Ramos (cell line): ENCODE results near the gene VPS11.
"Not testable (repeated sequence)": the region's sequence is repeated elsewhere in the genome, so short reads cannot be mapped to it uniquely, and the experiment has no call there.

Experiments used
- in situ Hi-C: fragments of 300-500 bp; cut with MboI; formaldehyde crosslinking; loops from one replicate; pipeline ENCODE4 v1.14.3; 2022; ENCODE audit warnings: low sequenced_read_pairs; ENCODE audit not compliant: unreplicated experiment

Gene VPS11

GRCh38 chr11:119100246-119100970 lies 32.8 kb downstream of the VPS11 start:
- in situ Hi-C loops: no loop called here

DNA sequence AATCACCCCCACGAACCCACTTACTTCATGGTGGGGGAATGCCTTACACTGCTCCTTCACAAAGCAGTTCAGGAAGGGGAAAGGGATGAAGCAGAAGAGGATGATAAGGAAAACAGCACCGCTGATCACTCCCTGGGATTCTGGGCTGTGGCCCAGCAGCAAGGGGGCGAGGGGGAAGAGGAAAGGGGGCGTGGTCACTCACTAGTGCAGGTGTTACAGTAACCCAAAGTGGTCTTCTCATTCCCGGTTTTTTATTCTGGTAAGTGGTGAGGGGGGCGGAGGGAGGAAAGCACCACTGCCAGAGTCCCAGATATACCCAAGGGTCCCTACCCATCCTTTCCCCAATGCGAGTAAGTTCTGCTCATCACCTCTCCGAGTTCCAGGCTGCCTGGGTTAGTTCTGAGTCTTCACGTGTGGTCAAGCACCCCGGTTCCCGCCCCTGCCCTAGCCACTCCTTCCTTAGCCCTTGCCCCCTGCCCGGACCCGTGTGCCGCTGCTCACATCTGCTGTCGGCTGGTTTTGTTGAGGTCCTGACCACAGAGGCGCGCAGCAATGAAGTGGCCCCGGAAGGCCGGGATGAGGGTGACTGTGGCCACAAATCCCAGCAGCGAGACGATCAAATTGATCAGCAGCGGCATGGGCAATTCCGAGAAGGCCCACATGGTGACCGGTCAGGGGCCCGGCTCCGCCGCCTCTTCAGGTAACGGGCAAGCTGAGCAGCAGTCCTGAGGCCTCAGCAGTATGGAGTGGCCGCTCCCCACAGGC lies 33.6 kb downstream of the VPS11 start:
- in situ Hi-C loops: no loop called here

GRCh38 chr11:119101759-119102423 lies 34.3 kb downstream of the VPS11 start, which contains the start of gene DPAGT1:
Gene DPAGT1, minus strand, starts transcription at chr11:119101853. Its CDS starts 198 bp downstream, at chr11:119101655.
- in situ Hi-C loops: no loop called here

- in situ Hi-C loops: not testable (repeated sequence)
Observed at GRCh38 chr11:119103161-119103664, 35.6 kb downstream of the VPS11 start.

- in situ Hi-C loops: no loop called here
Observed at GRCh38 chr11:119103793-119104192, 36.2 kb downstream of the VPS11 start.

GRCh38 chr11:119106564-119107537 lies 39.2 kb downstream of the VPS11 start, which contains the start of gene C2CD2L:
Gene C2CD2L, plus strand, starts transcription at chr11:119107344. Its CDS starts 398 bp downstream, at chr11:119107742.
- in situ Hi-C loops: no loop called here

DNA sequence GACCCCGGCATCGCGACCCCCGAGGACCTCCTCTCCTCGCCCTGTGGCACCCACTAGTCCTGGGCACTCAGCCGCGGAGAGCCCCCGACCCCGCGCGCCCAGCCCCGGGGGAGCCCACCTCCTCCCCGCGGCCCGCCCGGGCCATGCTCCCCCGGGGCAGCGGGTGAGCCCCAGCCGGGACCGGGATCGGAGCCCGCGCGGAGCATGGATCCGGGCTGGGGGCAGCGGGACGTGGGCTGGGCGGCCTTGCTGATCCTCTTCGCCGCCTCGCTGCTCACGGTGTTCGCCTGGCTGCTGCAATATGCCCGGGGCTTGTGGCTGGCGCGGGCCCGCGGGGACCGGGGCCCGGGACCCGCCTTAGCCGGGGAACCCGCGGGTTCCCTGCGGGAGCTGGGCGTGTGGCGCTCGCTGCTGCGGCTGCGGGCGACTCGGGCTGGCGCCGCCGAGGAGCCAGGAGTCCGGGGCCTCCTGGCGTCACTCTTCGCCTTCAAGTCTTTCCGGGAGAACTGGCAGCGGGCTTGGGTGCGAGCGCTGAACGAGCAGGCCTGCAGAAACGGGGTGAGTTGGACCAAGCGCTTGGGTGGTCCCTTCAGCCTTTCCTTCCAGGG lies 40.0 kb downstream of the VPS11 start:
- in situ Hi-C loops: no loop called here

GRCh38 chr11:119108146-119108856 lies 40.7 kb downstream of the VPS11 start:
- in situ Hi-C loops: no loop called here

GRCh38 chr11:119108857-119109221 lies 41.2 kb downstream of the VPS11 start:
- in situ Hi-C loops: no loop called here

DNA sequence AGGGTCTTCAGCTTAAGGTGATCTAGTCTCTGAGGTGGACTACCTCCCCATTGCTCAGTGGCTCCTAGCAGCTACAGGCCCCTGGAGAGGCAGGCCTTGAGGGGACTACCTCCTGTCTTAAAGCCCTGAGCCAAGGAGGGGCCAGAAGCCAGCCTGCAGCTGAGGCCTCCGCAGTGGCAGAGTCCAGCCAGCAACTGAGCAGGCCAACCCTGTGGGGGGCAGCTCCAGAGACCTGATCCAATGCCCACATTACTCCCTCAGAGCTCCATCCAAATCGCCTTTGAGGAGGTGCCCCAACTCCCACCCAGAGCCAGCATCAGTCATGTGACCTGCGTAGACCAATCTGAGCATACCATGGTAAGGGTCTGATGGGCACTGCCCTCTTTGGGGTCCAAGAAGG lies 42.2 kb downstream of the VPS11 start:
- in situ Hi-C loops: no loop called here

DNA sequence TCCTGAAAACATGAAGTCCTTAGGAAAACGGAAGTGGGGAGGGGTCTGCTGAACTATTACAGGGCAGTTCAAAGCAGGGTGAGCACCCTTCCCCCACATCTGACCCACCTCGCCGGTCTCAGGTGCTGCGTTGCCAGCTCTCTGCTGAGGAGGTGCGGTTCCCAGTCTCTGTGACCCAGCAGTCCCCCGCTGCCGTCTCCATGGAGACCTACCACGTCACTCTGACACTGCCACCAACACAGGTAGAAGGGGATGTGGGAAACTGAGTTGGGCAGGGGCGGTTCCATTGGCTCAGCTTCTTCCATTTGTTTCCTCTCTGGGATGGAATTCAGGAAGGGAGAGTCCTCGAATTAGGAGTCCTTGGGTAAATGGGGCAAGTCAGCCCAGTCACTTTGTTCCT lies 42.8 kb downstream of the VPS11 start:
- in situ Hi-C loops: no loop called here

GRCh38 chr11:119111361-119111925 lies 43.8 kb downstream of the VPS11 start:
- in situ Hi-C loops: no loop called here

- in situ Hi-C loops: no loop called here
Observed at GRCh38 chr11:119112314-119113020, 44.8 kb downstream of the VPS11 start.

DNA sequence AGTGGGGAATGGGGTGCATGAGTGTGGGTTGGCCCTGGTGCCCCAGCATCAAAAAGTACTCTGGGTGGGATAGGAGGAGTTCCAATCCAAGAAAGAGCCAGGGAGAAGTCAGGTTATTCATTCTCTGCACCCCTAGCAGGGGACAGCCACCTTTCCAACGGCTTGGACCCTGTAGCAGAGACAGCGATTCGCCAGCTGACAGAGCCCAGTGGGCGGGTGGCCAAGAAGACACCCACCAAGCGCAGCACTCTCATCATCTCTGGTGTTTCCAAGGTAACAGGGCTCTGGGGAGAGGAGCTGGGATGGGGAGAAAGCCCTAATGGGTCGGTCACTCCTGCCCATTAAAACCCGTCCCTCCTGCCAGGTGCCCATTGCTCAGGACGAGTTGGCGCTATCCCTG lies 46.1 kb downstream of the VPS11 start:
- in situ Hi-C loops: no loop called here

DNA sequence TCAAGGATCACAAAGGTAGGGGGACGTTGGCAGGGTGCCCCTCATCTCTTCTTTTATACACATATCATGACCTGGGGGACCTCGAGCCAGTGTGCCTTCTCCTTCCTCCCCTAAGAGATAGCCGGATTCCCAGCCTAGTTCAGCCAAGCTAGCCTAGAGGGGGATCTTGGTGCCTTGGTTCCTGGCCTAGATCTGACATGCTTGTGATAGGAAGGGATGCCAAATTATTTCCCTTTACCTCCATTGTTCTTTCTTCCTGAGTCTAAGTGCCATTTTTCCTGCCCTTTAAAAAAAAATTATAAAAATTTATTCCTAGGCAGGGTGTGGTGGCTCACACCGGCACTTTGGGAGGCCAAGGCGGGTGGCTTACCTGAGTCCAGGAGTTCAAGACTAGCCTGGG lies 46.7 kb downstream of the VPS11 start:
- in situ Hi-C loops: no loop called here

DNA sequence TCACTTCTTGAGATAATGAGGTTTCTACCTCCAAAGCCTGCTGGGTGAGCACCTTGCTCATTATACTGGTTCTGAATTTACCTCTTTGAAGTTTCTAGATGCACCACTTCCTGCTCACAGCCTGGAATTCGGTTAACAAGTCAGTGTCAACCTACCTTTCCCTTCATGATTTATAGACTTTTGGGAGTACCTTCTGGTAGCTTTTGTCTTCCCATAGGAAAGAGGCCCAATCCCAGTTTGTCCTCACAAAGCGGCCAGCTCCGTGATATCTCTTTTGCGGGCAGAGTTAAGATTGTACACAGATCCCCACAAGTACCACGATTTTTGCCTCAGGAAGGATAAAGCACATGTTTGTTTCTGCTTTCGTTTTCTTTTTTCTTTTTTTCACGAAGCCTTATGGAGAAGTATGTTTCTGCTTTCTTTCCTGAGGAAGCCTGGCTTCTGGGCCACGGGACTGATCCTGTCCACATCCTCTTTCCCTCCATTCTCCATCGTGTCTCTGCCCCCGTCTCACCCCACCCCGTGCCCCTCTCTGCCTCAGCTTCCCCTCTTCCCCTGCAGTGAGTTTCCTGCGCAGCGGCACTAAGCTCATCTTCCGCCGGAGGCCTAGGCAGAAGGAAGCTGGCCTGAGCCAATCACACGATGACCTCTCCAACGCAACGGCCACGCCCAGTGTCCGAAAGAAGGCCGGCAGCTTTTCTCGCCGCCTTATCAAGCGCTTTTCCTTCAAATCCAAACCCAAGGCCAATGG lies 48.0 kb downstream of the VPS11 start:
- in situ Hi-C loops: no loop called here

- in situ Hi-C loops: no loop called here
Observed at GRCh38 chr11:119116235-119116594, 48.6 kb downstream of the VPS11 start.
